Upper lobe of left lung (tissue), 6 donors: ENCODE data around the gene FAHD1. TPM values are rescaled to one million over a fixed set of nuclear protein-coding genes. Genes with fewer than 3 reads are reported as not detected.

Source experiments
- ATAC-seq, 2 donors: fragments of 200-7000 bp; cut with Tn5 transposase; one replicate each; pipeline ENCODE4 v1.9.1; 2022; ENCODE audit warnings: mild to moderate bottlenecking in 2 of 2, moderate library complexity in 2 of 2; ENCODE audit not compliant: low FRiP score in 2 of 2
- DNase-seq, 2 donors: peaks; one replicate each; pipeline ENCODE4 v3.0.0-alpha.2; 2019 to 2020
- H3K27ac ChIP-seq, 4 donors: fragments of 200-600 bp; sonication (generic); one replicate each; pipeline ENCODE4 v1.5.1; 2016 to 2019
- H3K27me3 ChIP-seq, 4 donors: fragments of 200-600 bp; sonication (generic); one replicate each; pipeline ENCODE4 v1.5.1; 2017 to 2019
- H3K36me3 ChIP-seq, 4 donors: fragments of 200-600 bp; sonication (generic); one replicate each; pipeline ENCODE4 v1.5.1; 2016 to 2019
- H3K4me1 ChIP-seq, 4 donors: fragments of 200-600 bp; sonication (generic); one replicate each; pipeline ENCODE4 v1.5.1; 2018 to 2019
- H3K4me3 ChIP-seq, 4 donors: fragments of 200-600 bp; sonication (generic); one replicate each; pipeline ENCODE4 v1.5.1; 2017 to 2019; ENCODE audit warnings: mild to moderate bottlenecking in 2 of 4, moderate library complexity in 1 of 4
- H3K9me3 ChIP-seq, 4 donors: fragments of 200-600 bp; sonication (generic); one replicate each; pipeline ENCODE4 v1.5.1; 2018 to 2019
- CTCF ChIP-seq, 6 experiments: fragments of 450-650 bp in 4 of 6; fragments of 200-600 bp in 2 of 6; sonication (generic) in 2 of 6; IDR thresholded peaks; one replicate each; pipeline ENCODE4 v1.5.1; 2016 to 2019; ENCODE audit warnings: antibody characterized with exemption in 6 of 6
- EP300 ChIP-seq, 4 donors: sonication (generic); formaldehyde crosslinking; IDR thresholded peaks; one replicate each; pipeline ENCODE4 v1.5.1; 2017; ENCODE audit warnings: antibody characterized with exemption in 4 of 4, control low read depth in 2 of 4
- POLR2A ChIP-seq, 4 donors: fragments of 450-650 bp; IDR thresholded peaks; one replicate each; pipeline ENCODE4 v1.5.1; 2016 to 2017; ENCODE audit warnings: antibody characterized with exemption in 4 of 4, mild to moderate bottlenecking in 2 of 4
- POLR2AphosphoS5 ChIP-seq, 2 donors: sonication (generic); formaldehyde crosslinking; IDR thresholded peaks; one replicate each; pipeline ENCODE4 v1.5.1; 2017; ENCODE audit warnings: antibody characterized with exemption in 2 of 2
- WGBS, 2 donors: methylation state at CpG; one replicate each; pipeline ENCODE4 v1.1.5; 2017 to 2018; 5-methylcytosine and 5-hydroxymethylcytosine counted together
- total RNA-seq, 6 donors: library from RNA; depleted of rRNA in 4 of 6; stranded (reverse); fragments of >200 nt in 4 of 6; gene quantifications; one replicate each; pipeline versions ENCODE4 v1.1.0 to v1.2.1, GENCODE V29; 2016 to 2021
- donor health status: DM: no; HTN: no; CAD: no; lungs with moderate emphysema.
- donor health status: DM: no; HTN: yes; CAD: no; lungs with severe emphysema.

The FAHD1 gene
- total RNA-seq, 6 donors from 2014 or later: 22.1 to 42.1 (median 32.6) TPM

GRCh38 chr16:1817276-1817589, 9.8 kb upstream of the FAHD1 start:
- ATAC-seq: no peak
- WGBS, 2 donors: 94 to 100% methylated on average over 2 to 9 of the region's 9 CpGs

DNA sequence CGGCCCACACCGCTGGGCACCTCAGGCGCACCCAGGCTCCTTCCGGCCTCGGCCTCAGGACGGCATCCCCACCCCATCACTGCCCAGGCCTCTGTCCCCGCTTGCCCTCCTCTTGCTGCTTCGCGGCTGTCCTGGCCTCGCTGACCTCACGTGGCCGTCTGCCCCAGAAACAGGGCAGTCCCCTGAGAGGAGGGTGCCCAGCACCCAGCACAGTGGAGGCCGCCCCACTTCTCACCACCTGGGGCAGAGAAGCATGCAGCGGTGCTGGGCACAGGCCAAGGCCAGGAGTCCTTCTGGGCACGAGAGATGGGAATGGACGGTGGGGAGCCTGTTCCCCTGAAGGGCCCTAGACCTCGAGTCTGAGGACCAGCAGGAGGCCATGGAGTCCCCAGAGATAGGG, 9.3 kb upstream of the FAHD1 start:
- Histone ChIP-seq H3K4me3 (no peak overlapping the region), H3K27ac (no peak overlapping the region), H3K9me3 (no peaks in the 10 kb centered on the region), H3K27me3 (no peaks in the 10 kb centered on the region), H3K4me1 (peaks cover 0 to 5% (median 4%) of the 10 kb centered on the region in 4 donors), H3K36me3 (peaks cover 25 to 91% (median 70%) of the 10 kb centered on the region in 4 donors)
- ATAC-seq: peak in 1 of 2 donors; percentile 14
- TF ChIP-seq POLR2AphosphoS5 (IDR thresholded peaks at IDR 0.05): no peak
- no peak for TF ChIP-seq CTCF (IDR thresholded peaks at IDR 0.05)
- no peak for TF ChIP-seq EP300 (IDR thresholded peaks at IDR 0.05)
- TF ChIP-seq POLR2A (IDR thresholded peaks at IDR 0.05): no peak
- 87 to 94% methylated on average over 4 to 17 of the region's 17 CpGs for WGBS, 2 donors
- DNase-seq: peak in 1 of 2 donors; percentile 70

More at GRCh38 chr16:1817276-1817589, 9.8 kb upstream of the FAHD1 start:
- DNase-seq: peak in 1 of 2 donors; percentile 69
- H3K9me3 ChIP-seq: no peaks in the 10 kb centered on the region
- H3K27ac ChIP-seq: no peak overlapping the region
- H3K4me3 ChIP-seq: no peak overlapping the region
- H3K36me3 ChIP-seq: peaks cover 25 to 86% (median 65%) of the 10 kb centered on the region in 4 donors
- no peaks in the 10 kb centered on the region for H3K27me3 ChIP-seq
- TF ChIP-seq POLR2A (IDR thresholded peaks at IDR 0.05) (no peak), EP300 (IDR thresholded peaks at IDR 0.05) (no peak), CTCF (IDR thresholded peaks at IDR 0.05) (no peak), POLR2AphosphoS5 (IDR thresholded peaks at IDR 0.05) (no peak)
- peaks cover 3 to 8% (median 4%) of the 10 kb centered on the region in 4 donors for H3K4me1 ChIP-seq

DNA sequence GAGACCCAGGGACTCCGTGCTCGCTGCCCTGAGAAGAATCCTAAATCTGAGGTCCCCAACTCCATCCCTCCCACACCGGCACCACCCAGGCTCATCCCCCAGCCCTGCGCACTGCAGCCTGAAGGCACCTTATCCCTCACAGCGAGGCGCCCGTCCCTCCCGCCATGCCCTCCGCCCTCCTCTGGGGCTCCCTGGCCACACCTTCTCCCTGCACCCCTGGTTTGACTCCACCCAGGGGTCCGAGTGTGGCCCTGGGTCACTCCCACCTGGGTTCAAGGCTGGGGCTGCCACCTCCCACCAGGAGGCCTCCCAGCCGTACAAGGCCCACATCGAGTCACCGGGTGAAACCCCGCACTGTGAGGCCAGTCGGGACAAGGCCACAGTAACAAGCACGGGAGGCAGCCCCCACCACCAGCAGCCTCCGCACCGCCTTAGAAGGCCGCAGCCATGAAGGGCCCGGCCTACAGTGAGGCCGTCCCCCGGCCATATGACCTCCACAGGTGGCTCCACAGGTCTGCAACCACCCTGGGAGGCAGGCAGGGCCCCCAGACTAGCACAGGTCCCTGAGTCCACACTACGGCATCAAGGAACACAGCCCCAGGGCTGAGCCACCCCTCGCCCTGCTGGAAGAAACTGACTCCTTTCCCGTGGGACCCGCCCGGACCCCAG, 8.7 kb upstream of the FAHD1 start:
- no peaks in the 10 kb centered on the region for H3K27me3 ChIP-seq
- no peak for ATAC-seq
- no peaks in the 10 kb centered on the region for H3K4me1 ChIP-seq
- peak in 1 of 2 donors; percentile 66 for DNase-seq
- peaks cover 25 to 90% (median 72%) of the 10 kb centered on the region in 4 donors for H3K36me3 ChIP-seq
- H3K27ac ChIP-seq: no peak overlapping the region
- no peak for TF ChIP-seq POLR2A (IDR thresholded peaks at IDR 0.05)
- no peak for TF ChIP-seq EP300 (IDR thresholded peaks at IDR 0.05)
- no peak for TF ChIP-seq POLR2AphosphoS5 (IDR thresholded peaks at IDR 0.05)
- no peak for TF ChIP-seq CTCF (IDR thresholded peaks at IDR 0.05)
- H3K4me3 ChIP-seq: no peak overlapping the region
- no peaks in the 10 kb centered on the region for H3K9me3 ChIP-seq
- WGBS, 2 donors: 96 to 97% methylated on average over 9 to 22 of the region's 27 CpGs

- H3K4me1 ChIP-seq: peaks cover 0 to 3% (median 0%) of the 10 kb centered on the region in 4 donors
- H3K27ac ChIP-seq: no peak overlapping the region
- no peak for ATAC-seq
- no peaks in the 10 kb centered on the region for H3K9me3 ChIP-seq
- TF ChIP-seq POLR2AphosphoS5 (IDR thresholded peaks at IDR 0.05) (no peak), CTCF (IDR thresholded peaks at IDR 0.05) (no peak), POLR2A (IDR thresholded peaks at IDR 0.05) (no peak), EP300 (IDR thresholded peaks at IDR 0.05) (no peak)
- H3K27me3 ChIP-seq: no peaks in the 10 kb centered on the region
- peaks cover 25 to 83% (median 67%) of the 10 kb centered on the region in 4 donors for H3K36me3 ChIP-seq
- WGBS, 2 donors: 90 to 93% methylated on average over 9 to 32 of the region's 35 CpGs
- no peak overlapping the region for H3K4me3 ChIP-seq
- peak in 1 of 2 donors; percentile 75 for DNase-seq
These were observed 8.0 kb upstream of the FAHD1 start for GRCh38 chr16:1818873-1819525.
